Sigmoid colon (tissue), 7 donors: ENCODE measurements around the gene RXRA. TPM values are rescaled to one million over a fixed set of nuclear protein-coding genes. Genes with fewer than 3 reads are reported as not detected.

Experiments used
- DNase-seq: peaks from one replicate; pipeline ENCODE4 v3.0.0-alpha.2; 2019
- H3K27ac ChIP-seq, 4 donors: fragments of 200-600 bp; sonication (generic); one replicate each; pipeline ENCODE4 v1.5.1; 2016 to 2019; ENCODE audit warnings: mild to moderate bottlenecking in 1 of 4
- H3K27me3 ChIP-seq, 3 donors: fragments of 200-600 bp; sonication (generic); one replicate each; pipeline ENCODE4 v1.5.1; 2019; ENCODE audit warnings: mild to moderate bottlenecking in 1 of 3
- H3K36me3 ChIP-seq, 4 donors: fragments of 200-600 bp; sonication (generic); one replicate each; pipeline ENCODE4 v1.5.1; 2016 to 2019
- H3K4me1 ChIP-seq, 4 donors: fragments of 200-600 bp; sonication (generic); one replicate each; pipeline ENCODE4 v1.5.1; 2017 to 2019
- H3K4me3 ChIP-seq, 4 donors: fragments of 200-600 bp; sonication (generic); one replicate each; pipeline ENCODE4 v1.5.1; 2017 to 2019; ENCODE audit warnings: mild to moderate bottlenecking in 2 of 4, moderate library complexity in 1 of 4
- H3K9me3 ChIP-seq, 4 donors: fragments of 200-600 bp in 3 of 4; sonication (generic) in 3 of 4; one replicate each; pipeline versions ENCODE4 v1.5.1 to v1.6.1; 2013 to 2019
- CTCF ChIP-seq, 4 experiments: fragments of 450-650 bp in 3 of 4; fragments of 200-600 bp in 1 of 4; IDR thresholded peaks; one replicate each; pipeline ENCODE4 v1.5.1; 2016 to 2019; ENCODE audit warnings: antibody characterized with exemption in 4 of 4, mild to moderate bottlenecking in 3 of 4, moderate library complexity in 2 of 4
- EP300 ChIP-seq, 4 donors: sonication (generic); formaldehyde crosslinking; IDR thresholded peaks; one replicate each; pipeline ENCODE4 v1.6.1; 2017; ENCODE audit warnings: antibody characterized with exemption in 4 of 4
- POLR2A ChIP-seq, 2 donors: fragments of 450-650 bp; IDR thresholded peaks; one replicate each; pipeline ENCODE4 v1.6.1; 2016; ENCODE audit warnings: antibody characterized with exemption in 2 of 2, mild to moderate bottlenecking in 2 of 2, moderate library complexity in 2 of 2
- POLR2AphosphoS5 ChIP-seq, 4 donors: sonication (generic); formaldehyde crosslinking; IDR thresholded peaks; one replicate each; pipeline ENCODE4 v1.6.1; 2017; ENCODE audit warnings: antibody characterized with exemption in 4 of 4
- WGBS, 2 donors: extraction: QIAGEN DNeasy Blood & Tissue Kit; methylation state at CpG; one replicate each; pipeline ENCODE4 v1.1.7; 2013; 5-methylcytosine and 5-hydroxymethylcytosine counted together
- intact Hi-C: fragments of 100-400 bp; cut with DNase I; formaldehyde crosslinking; loops from one replicate; pipeline ENCODE4 v1.15.1; 2023
- polyA plus RNA-seq, 3 donors: library from polyadenylated mRNA; stranded (reverse); fragments of 200-250 nt; gene quantifications; one replicate each; pipeline ENCODE4 v1.2.3, GENCODE V29; 2013
- total RNA-seq, 4 donors: library from RNA; depleted of rRNA; stranded (reverse); fragments of >200 nt; gene quantifications; one replicate each; pipeline ENCODE4 v1.1.0, GENCODE V29; 2016
- donor health status: healthy with polysubstance abuse.
- donor health status: Bipolar disorder and iron deficiency.
- donor health status: healthy.

RXRA gene
- total and polyA plus RNA-seq, 7 donors = 26.7 to 50.8 (median 35.7) TPM

GRCh38 chr9:134338394-134339182, 12.3 kb downstream of the RXRA start:
- peaks cover 2 to 100% (median 94%) of the 10 kb centered on the region in 4 donors for H3K4me1 ChIP-seq
- no peaks in the 10 kb centered on the region for H3K36me3 ChIP-seq
- H3K9me3 ChIP-seq = no peaks in the 10 kb centered on the region
- TF ChIP-seq EP300 (IDR thresholded peaks at IDR 0.05) (no peak), CTCF (IDR thresholded peaks at IDR 0.05) (no peak), POLR2AphosphoS5 (IDR thresholded peaks at IDR 0.05) (peak in 1 of 4 donors; percentile 15), POLR2A (IDR thresholded peaks at IDR 0.05) (no peak)
- DNase-seq = no peak
- no peaks in the 10 kb centered on the region for H3K27me3 ChIP-seq
- intact Hi-C loops = no loop called here
- WGBS, 2 donors = 33 to 57% methylated on average over 27 of the region's 27 CpGs
- H3K27ac ChIP-seq = peak overlapping the region in 2 of 4 donors; percentile 18 to 20
- peak overlapping the region in 3 of 4 donors; percentile 0 to 4 (median 3) for H3K4me3 ChIP-seq

- H3K9me3 ChIP-seq = no peaks in the 10 kb centered on the region
- H3K36me3 ChIP-seq = no peaks in the 10 kb centered on the region
- intact Hi-C loops = no loop called here
- H3K4me3 ChIP-seq = peak overlapping the region in 2 of 4 donors; percentile 0 to 4
- H3K27ac ChIP-seq = peak overlapping the region in 2 of 4 donors; percentile 18 to 20
- TF ChIP-seq POLR2A (IDR thresholded peaks at IDR 0.05) (no peak), EP300 (IDR thresholded peaks at IDR 0.05) (no peak), POLR2AphosphoS5 (IDR thresholded peaks at IDR 0.05) (no peak), CTCF (IDR thresholded peaks at IDR 0.05) (no peak)
- H3K27me3 ChIP-seq = no peaks in the 10 kb centered on the region
- no peak for DNase-seq
- H3K4me1 ChIP-seq = peaks cover 2 to 100% (median 95%) of the 10 kb centered on the region in 4 donors
- 27 to 52% methylated on average over 17 of the region's 17 CpGs for WGBS, 2 donors
Observed at GRCh38 chr9:134339183-134339806, 13.0 kb downstream of the RXRA start.

GRCh38 chr9:134340475-134341160, 14.4 kb downstream of the RXRA start:
- 80 to 81% methylated on average over 28 of the region's 28 CpGs for WGBS, 2 donors
- H3K4me3 ChIP-seq = no peak overlapping the region
- peaks cover 2 to 100% (median 99%) of the 10 kb centered on the region in 4 donors for H3K4me1 ChIP-seq
- no peak for DNase-seq
- no peaks in the 10 kb centered on the region for H3K27me3 ChIP-seq
- intact Hi-C loops = no loop called here
- peak overlapping the region; percentile 51 to 66 (median 56) for H3K27ac ChIP-seq
- no peaks in the 10 kb centered on the region for H3K36me3 ChIP-seq
- H3K9me3 ChIP-seq = no peaks in the 10 kb centered on the region
- TF ChIP-seq POLR2AphosphoS5 (IDR thresholded peaks at IDR 0.05) (no peak), EP300 (IDR thresholded peaks at IDR 0.05) (no peak), CTCF (IDR thresholded peaks at IDR 0.05) (no peak), POLR2A (IDR thresholded peaks at IDR 0.05) (no peak)

GRCh38 chr9:134341306-134341705, 15.1 kb downstream of the RXRA start:
- H3K4me3 ChIP-seq = no peak overlapping the region
- TF ChIP-seq POLR2A (IDR thresholded peaks at IDR 0.05) = no peak
- no peak for TF ChIP-seq CTCF (IDR thresholded peaks at IDR 0.05)
- no peak for TF ChIP-seq POLR2AphosphoS5 (IDR thresholded peaks at IDR 0.05)
- no peak for TF ChIP-seq EP300 (IDR thresholded peaks at IDR 0.05)
- WGBS, 2 donors = 10 to 36% methylated on average over 9 of the region's 9 CpGs

More at GRCh38 chr9:134341306-134341705, 15.1 kb downstream of the RXRA start:
- Histone ChIP-seq H3K4me1 (peaks cover 2 to 100% (median 98%) of the 10 kb centered on the region in 4 donors), H3K27ac (peak overlapping the region; percentile 51 to 66 (median 56)), H3K27me3 (no peaks in the 10 kb centered on the region), H3K9me3 (no peaks in the 10 kb centered on the region), H3K36me3 (no peaks in the 10 kb centered on the region)
- no peak for DNase-seq
- intact Hi-C loops = no loop called here
